NCI-H146 treated with DMSO at 0.1 percent for 48 hours (cell line): Measurements from ENCODE around the gene SRBD1.

Experiments used
- DNase-seq: peaks from one replicate; lab custom pipeline; 2025; ENCODE audit not compliant: unreplicated experiment; lab: John Stamatoyannopoulos, UW

The SRBD1 gene

GRCh38 chr2:45380131-45380836 is 230.8 kb downstream of the SRBD1 start:
- DNase-seq = no peak

DNA sequence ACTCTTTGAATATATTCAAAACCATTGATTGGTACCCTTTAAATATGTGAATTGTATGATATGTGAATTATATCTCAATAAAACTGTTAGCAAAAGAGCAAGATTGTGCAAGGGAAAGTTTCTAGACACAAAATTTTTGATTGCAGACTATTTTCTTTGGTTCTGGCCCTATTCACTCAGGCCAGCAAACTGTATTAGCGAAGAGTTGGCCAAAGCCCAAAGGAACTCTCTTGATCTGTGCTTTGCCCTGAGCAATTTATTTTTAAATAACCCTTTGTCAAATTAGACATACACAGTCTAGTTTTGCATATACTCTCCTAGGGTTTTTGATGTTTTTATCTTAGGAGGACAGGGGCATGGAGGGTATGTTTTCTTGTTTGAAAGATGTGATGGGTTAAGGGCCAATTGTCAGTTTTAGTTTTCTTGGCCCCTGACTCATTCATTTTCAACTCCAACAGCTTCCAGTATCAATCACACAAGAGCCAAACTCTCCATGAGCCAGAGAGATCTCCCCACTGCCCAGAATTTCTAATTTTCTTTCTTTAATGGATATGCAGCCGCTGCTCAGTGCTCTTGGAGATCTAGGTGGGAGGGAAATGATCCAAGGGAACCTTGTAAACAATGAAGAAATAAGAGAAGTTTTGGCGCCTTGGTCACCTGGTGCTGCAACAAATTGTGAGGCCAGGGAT is 231.5 kb downstream of the SRBD1 start:
- no peak for DNase-seq

- peak; percentile 83 for DNase-seq
Observed at GRCh38 chr2:45373534-45373933, 237.5 kb downstream of the SRBD1 start.

DNA sequence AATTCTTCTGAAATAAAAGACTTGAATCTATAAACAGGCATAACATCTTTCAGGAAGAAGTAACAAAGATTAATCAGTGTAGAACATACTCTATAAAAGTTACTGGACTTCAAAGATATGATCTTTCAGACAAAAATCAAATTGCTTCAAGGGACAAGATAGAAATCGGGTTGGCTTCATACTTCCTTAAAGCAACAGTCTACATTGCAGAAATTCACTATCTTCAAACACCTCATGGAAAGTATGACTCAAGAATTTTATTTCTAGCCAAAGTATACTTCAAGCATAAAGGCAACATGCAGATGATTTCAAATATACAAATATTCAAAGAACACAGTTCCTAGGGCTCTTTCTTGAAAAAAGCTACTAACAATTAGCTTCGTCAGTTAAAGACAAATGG is 240.7 kb downstream of the SRBD1 start:
- DNase-seq = no peak

DNA sequence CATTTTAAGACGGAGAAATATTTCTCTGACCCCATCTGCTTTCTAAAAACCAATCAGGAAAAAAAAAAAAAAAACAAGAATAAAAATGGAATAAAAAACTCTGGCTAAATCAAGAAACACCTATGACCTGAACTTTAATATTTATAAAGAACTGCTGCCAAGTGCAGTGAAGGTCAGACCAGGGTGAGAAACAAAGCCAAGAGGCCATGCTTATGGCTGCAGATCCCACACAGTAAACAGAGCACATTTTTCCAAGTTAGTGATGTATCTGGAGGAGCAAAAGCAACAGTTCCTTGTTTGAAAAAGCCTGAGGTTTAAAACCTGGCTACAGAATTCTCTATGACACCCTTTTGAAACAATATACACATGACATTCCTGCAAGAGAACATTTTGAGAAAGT is 242.3 kb downstream of the SRBD1 start:
- no peak for DNase-seq

GRCh38 chr2:45361666-45362065 is 249.4 kb downstream of the SRBD1 start:
- no peak for DNase-seq

GRCh38 chr2:45354776-45355175 is 256.3 kb downstream of the SRBD1 start:
- no peak for DNase-seq

DNA sequence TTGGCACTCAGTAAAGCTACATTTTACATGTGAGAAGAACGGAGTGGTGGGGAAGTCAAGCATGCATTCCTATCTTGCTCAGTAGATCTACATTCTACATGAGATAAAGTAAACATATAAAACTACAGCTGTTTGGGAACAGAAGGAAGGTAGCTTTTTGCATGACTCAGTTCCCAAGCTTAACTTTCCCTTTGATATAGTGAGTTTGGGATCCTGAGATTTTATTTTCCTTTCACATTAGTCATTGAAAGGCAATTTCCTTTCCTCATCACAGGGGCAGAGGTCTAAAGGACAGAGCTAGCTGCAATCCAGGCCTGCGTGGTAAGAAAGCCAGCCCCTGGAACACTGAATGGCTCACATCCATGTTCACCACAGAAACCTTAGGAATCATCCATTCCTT is 257.2 kb downstream of the SRBD1 start:
- no peak for DNase-seq

GRCh38 chr2:45352506-45352905 is 258.6 kb downstream of the SRBD1 start:
- DNase-seq = peak; percentile 18

- DNase-seq = peak; percentile 54
Observed at GRCh38 chr2:45345331-45346234, 265.5 kb downstream of the SRBD1 start.

GRCh38 chr2:45344502-45344901 is 266.6 kb downstream of the SRBD1 start:
- no peak for DNase-seq

GRCh38 chr2:45344071-45344470 is 267.0 kb downstream of the SRBD1 start:
- no peak for DNase-seq

GRCh38 chr2:45343251-45344017 is 267.6 kb downstream of the SRBD1 start:
- DNase-seq = no peak

DNA sequence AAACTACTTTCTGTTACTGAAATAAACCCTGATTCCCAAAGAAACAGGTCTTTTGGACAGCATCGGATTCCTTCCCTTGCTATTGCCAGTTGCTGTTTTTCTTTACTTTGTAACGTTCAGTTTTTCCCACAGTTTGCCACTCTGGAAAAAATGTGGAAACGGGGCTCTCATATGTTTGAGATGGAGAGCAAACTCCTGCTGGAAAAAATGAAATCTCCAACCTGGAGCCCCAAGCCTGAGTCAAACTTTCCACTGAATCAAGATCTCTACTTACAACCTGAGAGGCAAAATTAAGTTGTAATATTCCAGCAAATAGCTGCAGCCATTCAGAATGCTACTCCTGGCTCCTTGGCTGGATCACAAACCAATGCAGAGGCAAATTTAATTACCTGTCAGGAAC is 270.7 kb downstream of the SRBD1 start:
- DNase-seq = no peak

DNA sequence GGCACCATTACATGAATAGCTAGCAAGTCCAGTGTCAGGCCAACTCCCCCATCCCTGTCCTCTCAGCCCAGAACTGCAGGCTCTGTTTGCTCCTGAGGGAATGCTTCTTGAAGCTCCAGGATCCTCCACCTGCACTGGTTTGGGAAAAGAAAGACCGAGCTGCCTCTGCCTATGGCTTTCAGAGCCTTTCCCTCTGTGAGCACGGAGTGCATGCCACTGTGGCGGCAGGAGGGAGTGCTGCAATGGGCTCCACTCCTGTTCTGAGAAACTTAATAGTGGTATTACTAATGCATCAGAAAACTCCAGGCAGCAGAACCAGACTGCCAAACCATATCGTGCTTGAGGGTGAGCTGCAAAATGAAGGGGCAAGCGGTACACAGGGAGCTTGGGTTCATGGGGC is 271.8 kb downstream of the SRBD1 start:
- DNase-seq = no peak
